ENCODE data around the gene RS1. TPM values are rescaled to one million over a fixed set of nuclear protein-coding genes. Genes with fewer than 3 reads are reported as not detected.

RS1 gene
- total RNA-seq, 4 donors from 2014 or later, result 0.67 TPM; not detected in 3

DNA sequence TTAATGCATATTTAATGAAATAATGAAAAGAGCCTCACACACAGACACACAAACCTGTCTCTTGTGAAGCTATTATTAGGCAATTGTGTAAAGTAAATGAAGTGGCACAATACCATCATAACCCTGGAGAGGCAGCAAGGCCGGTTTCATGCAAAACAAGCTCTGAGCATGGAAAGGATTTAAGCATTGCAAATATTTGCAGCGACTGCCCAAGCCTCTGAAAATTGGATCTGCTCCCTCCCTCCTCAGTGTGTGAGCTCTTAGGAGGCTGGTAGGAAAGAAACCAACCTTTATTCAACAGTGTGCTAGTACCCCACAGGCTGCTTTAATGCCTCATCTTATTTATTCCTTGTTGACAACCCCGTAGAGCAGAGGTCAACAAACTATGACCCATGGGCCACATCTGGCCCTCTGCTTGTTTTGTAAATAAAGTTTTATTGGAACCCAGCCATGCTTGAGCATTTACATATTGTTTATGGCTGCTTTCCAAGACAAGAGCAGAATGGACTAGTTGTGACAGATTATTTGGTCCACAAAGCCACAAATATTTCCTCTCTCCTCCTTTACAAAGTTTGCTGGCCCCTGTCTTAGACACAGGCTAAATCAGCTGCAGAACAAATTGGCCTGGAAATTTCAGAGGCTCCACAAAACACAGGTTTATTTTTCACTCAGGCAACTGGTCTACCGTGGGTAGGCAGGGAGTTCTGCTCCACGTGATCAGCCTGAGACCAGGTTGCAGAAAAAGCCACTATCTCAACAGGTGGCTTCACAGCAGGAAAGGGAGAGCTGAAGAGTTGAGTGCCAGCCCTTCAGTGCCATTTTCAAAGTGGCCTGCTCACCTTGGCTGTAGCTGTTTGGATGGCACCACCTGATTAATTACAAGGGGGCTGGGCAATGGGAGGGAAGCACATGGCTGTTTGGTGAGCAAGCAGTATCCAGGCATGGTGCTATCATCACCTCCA, 16.8 kb downstream of the RS1 start:
- Histone ChIP-seq H3K9me3 (no peaks in the 10 kb centered on the region), H3K36me3 (no peaks in the 10 kb centered on the region), H3K27me3 (no peaks in the 10 kb centered on the region), H3K4me3 (replicated peaks in 1 of 3) (no peak overlapping the region), H3K4me1 (peaks cover 4 to 6% of the 10 kb centered on the region in 2 donors), H3K27ac (peak overlapping the region in 1 of 3 donors; percentile 23)
- intact Hi-C loops (cut with DNase I), result no loop called here
- DNase-seq, result peak in 1 of 2 donors; percentile 10
- 39 to 49% methylated on average over 5 of the region's 5 CpGs for WGBS, 2 donors
- TF ChIP-seq POLR2A (IDR thresholded peaks at IDR 0.05), result no peak
- TF ChIP-seq, protein P1, sequence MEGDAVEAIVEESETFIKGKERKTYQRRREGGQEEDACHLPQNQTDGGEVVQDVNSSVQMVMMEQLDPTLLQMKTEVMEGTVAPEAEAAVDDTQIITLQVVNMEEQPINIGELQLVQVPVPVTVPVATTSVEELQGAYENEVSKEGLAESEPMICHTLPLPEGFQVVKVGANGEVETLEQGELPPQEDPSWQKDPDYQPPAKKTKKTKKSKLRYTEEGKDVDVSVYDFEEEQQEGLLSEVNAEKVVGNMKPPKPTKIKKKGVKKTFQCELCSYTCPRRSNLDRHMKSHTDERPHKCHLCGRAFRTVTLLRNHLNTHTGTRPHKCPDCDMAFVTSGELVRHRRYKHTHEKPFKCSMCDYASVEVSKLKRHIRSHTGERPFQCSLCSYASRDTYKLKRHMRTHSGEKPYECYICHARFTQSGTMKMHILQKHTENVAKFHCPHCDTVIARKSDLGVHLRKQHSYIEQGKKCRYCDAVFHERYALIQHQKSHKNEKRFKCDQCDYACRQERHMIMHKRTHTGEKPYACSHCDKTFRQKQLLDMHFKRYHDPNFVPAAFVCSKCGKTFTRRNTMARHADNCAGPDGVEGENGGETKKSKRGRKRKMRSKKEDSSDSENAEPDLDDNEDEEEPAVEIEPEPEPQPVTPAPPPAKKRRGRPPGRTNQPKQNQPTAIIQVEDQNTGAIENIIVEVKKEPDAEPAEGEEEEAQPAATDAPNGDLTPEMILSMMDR (IDR thresholded peaks at IDR 0.05), result no peak

DNA sequence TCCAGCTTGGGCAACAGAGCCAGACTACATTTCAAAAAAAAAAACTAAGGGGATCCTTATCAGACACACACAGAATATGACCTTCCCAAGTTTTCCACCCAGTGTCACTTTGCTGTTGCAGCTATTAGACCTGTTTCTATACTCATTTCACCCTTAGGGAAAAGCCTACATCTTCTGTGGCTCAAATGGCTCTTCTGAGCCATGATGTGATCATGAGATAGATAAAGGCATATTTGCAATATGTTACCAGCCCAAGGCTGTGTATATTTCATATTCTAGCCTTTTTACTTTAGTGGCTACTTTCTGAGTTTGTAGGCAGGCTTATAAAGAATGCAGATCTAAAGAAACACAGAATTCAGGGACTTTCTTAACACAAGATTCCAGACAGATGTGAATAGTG, 19.3 kb downstream of the RS1 start:
- Histone ChIP-seq H3K4me1 (peaks cover 18 to 29% of the 10 kb centered on the region in 2 donors), H3K4me3 (replicated peaks in 1 of 3) (no peak overlapping the region), H3K9me3 (no peaks in the 10 kb centered on the region), H3K27ac (no peak overlapping the region), H3K27me3 (no peaks in the 10 kb centered on the region), H3K36me3 (no peaks in the 10 kb centered on the region)
- TF ChIP-seq POLR2A (IDR thresholded peaks at IDR 0.05), result no peak
- TF ChIP-seq, protein P1 (IDR thresholded peaks at IDR 0.05), result no peak
- no peak for DNase-seq
- intact Hi-C loops (cut with DNase I), result no loop called here

DNA sequence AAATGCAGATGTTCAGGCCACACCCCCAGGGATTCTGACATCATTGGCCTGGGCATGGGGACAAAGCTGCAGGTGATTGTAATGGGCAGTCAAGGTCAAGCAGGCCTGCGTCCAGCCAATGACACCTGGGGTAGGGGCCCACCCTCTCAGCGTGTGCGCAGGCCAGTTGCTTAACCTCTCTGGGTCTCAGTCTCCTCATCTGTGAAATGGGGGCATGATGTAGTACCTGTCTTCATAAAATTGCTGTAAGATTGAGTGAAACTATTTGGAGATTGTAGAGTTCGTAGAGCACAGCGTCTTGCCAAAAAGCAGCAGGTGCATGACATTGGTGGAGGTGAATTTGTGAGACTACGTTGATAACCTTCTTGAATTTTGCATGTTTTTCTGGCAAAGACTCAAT, 21.2 kb downstream of the RS1 start:
- no peak for DNase-seq
- 95 to 97% methylated on average over 3 to 6 of the region's 6 CpGs for WGBS, 2 donors
- Histone ChIP-seq H3K9me3 (no peaks in the 10 kb centered on the region), H3K4me3 (replicated peaks in 1 of 3) (no peak overlapping the region), H3K4me1 (peaks cover 19 to 31% of the 10 kb centered on the region in 2 donors), H3K36me3 (no peaks in the 10 kb centered on the region), H3K27me3 (no peaks in the 10 kb centered on the region), H3K27ac (peak overlapping the region; percentile 73 to 86 (median 76))
- TF ChIP-seq, protein P1 (IDR thresholded peaks at IDR 0.05), result no peak
- no peak for TF ChIP-seq POLR2A (IDR thresholded peaks at IDR 0.05)
- intact Hi-C loops (cut with DNase I), result no loop called here

DNA sequence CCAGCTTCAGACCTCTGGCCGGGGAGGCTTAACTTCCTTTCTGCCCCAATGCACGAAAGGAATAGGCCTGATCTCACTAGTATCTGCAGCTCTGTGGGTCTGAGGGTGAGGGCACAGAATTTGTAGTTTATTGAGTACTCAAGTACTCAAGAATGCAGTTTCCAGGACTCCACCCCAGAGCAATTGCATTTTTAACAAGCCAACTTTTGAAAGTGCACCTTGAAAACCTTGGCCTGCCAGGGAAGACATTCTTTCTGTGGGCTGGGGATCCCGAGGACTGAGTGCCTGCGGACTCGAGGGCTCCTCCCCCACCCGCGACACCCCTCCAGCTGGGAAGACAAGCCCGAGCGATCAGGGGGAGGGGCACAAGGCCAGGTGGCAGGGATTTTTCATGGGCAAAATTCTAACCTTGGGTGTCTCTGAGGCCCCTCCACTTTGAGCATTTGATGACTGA, 22.4 kb downstream of the RS1 start:
- no peaks in the 10 kb centered on the region for H3K9me3 ChIP-seq
- peak; percentile 87 to 88 for DNase-seq
- peaks cover 19 to 31% of the 10 kb centered on the region in 2 donors for H3K4me1 ChIP-seq
- H3K27ac ChIP-seq, result peak overlapping the region; percentile 73 to 86 (median 76)
- TF ChIP-seq, protein P1 (IDR thresholded peaks at IDR 0.05), result no peak
- peak in 1 of 2 donors; percentile 32 for TF ChIP-seq POLR2A (IDR thresholded peaks at IDR 0.05)
- WGBS, 2 donors, result 30% methylated on average over 9 of the region's 9 CpGs; no CpG with 5 or more reads in 1 of the 2 donors
- no peak overlapping the region for H3K4me3 ChIP-seq (replicated peaks in 1 of 3)
- no peaks in the 10 kb centered on the region for H3K36me3 ChIP-seq
- H3K27me3 ChIP-seq, result no peaks in the 10 kb centered on the region
- intact Hi-C loops (cut with DNase I), result no loop called here

DNA sequence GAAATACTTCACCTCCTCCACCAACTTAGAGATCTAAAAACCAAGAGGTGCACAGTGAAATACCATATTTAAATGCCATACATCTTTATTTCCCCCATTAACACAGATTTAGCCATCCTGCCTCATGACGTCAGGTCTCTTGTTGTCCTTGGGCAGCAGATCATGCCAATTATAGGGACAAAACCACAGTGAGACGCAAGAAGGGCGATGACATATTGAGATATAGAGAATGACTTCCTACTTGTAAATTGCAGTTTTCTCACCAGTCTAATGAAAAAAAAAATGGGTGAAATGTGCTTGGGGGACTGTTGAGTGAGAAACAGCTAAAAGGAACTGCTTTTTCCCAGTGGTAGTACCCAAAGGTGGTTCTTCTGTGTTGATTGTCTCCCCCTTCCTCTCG, 24.3 kb downstream of the RS1 start:
- no peak for TF ChIP-seq POLR2A (IDR thresholded peaks at IDR 0.05)
- TF ChIP-seq, protein P1 (IDR thresholded peaks at IDR 0.05), result no peak
- peaks cover 19 to 31% of the 10 kb centered on the region in 2 donors for H3K4me1 ChIP-seq
- no peaks in the 10 kb centered on the region for H3K9me3 ChIP-seq
- intact Hi-C loops (cut with DNase I), result no loop called here
- no peak overlapping the region for H3K4me3 ChIP-seq (replicated peaks in 1 of 3)
- no peaks in the 10 kb centered on the region for H3K36me3 ChIP-seq
- H3K27ac ChIP-seq, result peak overlapping the region; percentile 60 to 83 (median 76)
- DNase-seq, result no peak
- 87 to 92% methylated on average over 4 of the region's 4 CpGs for WGBS, 2 donors
- H3K27me3 ChIP-seq, result no peaks in the 10 kb centered on the region
